Measurements from ENCODE around the gene ZIC3. TPM values are rescaled to one million over a fixed set of nuclear protein-coding genes. Genes with fewer than 3 reads are reported as not detected.

ZIC3 gene
- total RNA-seq (2022; extraction: Qiagen RNA extraction; ENCODE audit: low read depth) = not detected in 5 replicates

DNA sequence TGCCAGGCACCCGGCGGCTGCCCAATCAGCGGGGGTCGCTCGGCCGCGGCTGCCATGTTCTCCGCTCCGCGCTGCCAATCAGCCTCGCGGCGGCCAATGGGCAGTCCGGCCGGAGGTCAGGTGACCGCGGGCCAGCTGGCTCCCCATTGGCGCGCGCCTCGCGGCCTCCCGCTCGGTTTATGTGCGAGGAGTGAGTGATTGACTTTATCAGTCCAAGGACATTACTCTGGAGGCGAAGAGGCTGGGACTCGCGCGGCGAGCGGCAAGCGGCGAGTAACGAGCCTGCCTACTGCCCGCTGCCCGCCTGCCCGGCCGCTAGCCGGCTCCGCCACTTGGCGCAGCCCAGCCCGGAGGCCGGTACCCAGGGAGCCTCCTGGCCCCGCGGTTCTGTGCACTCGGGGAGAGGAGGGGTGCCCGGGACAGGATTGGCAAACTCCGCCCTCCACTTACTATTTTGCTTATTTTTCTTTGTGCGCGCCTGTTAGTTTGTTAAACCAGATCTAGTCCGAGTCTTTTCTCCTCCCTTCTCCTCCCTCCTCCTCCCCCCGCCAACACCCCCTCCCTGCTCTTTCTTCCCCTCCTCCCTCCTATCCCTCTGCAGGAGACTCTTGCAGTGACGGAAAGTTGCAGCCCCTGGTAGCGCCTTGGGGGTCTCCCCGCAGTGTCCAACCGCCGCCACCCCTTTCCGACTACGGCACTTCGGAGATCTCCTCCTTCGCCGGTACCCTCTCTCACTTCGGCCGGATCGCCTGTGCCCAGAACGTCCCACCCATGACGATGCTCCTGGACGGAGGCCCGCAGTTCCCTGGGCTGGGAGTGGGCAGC lies at the start of gene ZIC3:
Gene ZIC3 (plus strand): TSS at position 207 of the 825 bp plus-strand sequence. CDS start 565 bp downstream, at position 772.

